ENCODE data around the gene TPCN1. TPM values are rescaled to one million over a fixed set of nuclear protein-coding genes. Genes with fewer than 3 reads are reported as not detected.

TPCN1 gene
- total and polyA plus RNA-seq, 2 of the 8 experiments (the other 6 are each of a cell fraction or from before 2014, with no cell fraction given) = 14.9 to 21.4 TPM

- Histone ChIP-seq H2BK120ac (replicated peaks; ENCODE audit: low read depth, low read length) (no peak overlapping the region), H2BK20ac (ENCODE audit: low read length) (no peak overlapping the region), H3K27ac (ENCODE audit: low read depth, low read length) (no peak overlapping the region), H3K4me1 (replicated peaks in 1 of 4; ENCODE audit: control insufficient read depth in 3 of 4, insufficient read depth in 4 of 4, low read length in 3 of 4) (peaks cover 0 to 5% (median 0%) of the 10 kb centered on the region in 4 experiments; a peak in 2 of 7 replicates), H4K91ac (replicated peaks; ENCODE audit: insufficient read length, low read length) (no peak overlapping the region), H2BK5ac (ENCODE audit: low read depth, low read length) (no peak overlapping the region), H3K79me2 (ENCODE audit: control insufficient read depth in 1 of 2, insufficient read depth in 2 of 2, low read length in 2 of 2) (no peaks in the 10 kb centered on the region), H3K27me3 (replicated peaks in 1 of 4; ENCODE audit: control insufficient read depth in 3 of 4, extremely low read depth in 1 of 4, insufficient read depth in 3 of 4, low read length in 3 of 4) (no peaks in the 10 kb centered on the region), H3K23ac (ENCODE audit: insufficient read length) (no peak overlapping the region), H2BK15ac (ENCODE audit: low read length) (no peak overlapping the region), H2AFZ (ENCODE audit: low read length) (no peak overlapping the region), H4K8ac (ENCODE audit: extremely low read depth, insufficient read depth, low read length) (no peak overlapping the region), H3K4me2 (ENCODE audit: insufficient read depth in 1 of 2, low read depth in 2 of 2, low read length in 2 of 2) (no peak overlapping the region), H2BK12ac (ENCODE audit: low read depth, low read length) (0 out of 2 replicates have a peak overlapping the region, but pooled peaks have one; percentile 60), H4K5ac (ENCODE audit: insufficient read length, low read depth, low read length) (no peak overlapping the region), H3K36me3 (ENCODE audit: control insufficient read depth in 2 of 4, insufficient read depth in 4 of 4, low read length in 3 of 4) (peaks cover 0 to 6% (median 2%) of the 10 kb centered on the region in 4 experiments; a peak in 3 of 8 replicates), H4K20me1 (replicated peaks in 1 of 2; ENCODE audit: control insufficient read depth in 1 of 2, insufficient read depth in 2 of 2, low read length in 2 of 2) (no peaks in the 10 kb centered on the region), H3K18ac (ENCODE audit: extremely low read depth, low read length) (peak overlapping the region; percentile 7), H3K56ac (replicated peaks; ENCODE audit: insufficient read length, low read depth, low read length) (no peak overlapping the region), H3K4me3 (ENCODE audit: extremely low read depth in 1 of 4, insufficient read depth in 2 of 4, low read depth in 3 of 4, low read length in 4 of 4) (no peak overlapping the region), H3K79me1 (ENCODE audit: low read depth, low read length) (no peaks in the 10 kb centered on the region), H3K9me3 (ENCODE audit: insufficient read depth in 2 of 2, low read depth in 1 of 2, low read length in 1 of 2) (no peaks in the 10 kb centered on the region), H3K4ac (replicated peaks; ENCODE audit: insufficient read length, low read depth, low read length) (no peak overlapping the region), H3K9ac (replicated peaks in 1 of 4; ENCODE audit: extremely low read depth in 1 of 4, low read depth in 3 of 4, low read length in 3 of 4) (no peak overlapping the region), H2AK5ac (ENCODE audit: low read depth, low read length) (no peak overlapping the region), H3K14ac (ENCODE audit: insufficient read length) (no peak overlapping the region), H3K23me2 (ENCODE audit: low read depth, low read length) (no peaks in the 10 kb centered on the region)
- ChIA-PET CTCF (ENCODE audit: partially characterized antibody) (interaction anchor here (0.9 to 1.9 kb wide), 13 partner anchors 11 to 229 kb away, joined by 3 to 10 read pairs (median 3); no protein-coding TSS in a partner anchor), POLR2A (ENCODE audit: partially characterized antibody) (interaction anchor here (0.9 to 3.5 kb wide), 5 partner anchors 11 to 25 kb away, joined by 3 to 30 read pairs (median 5); partner anchors contain the start of genes DDX54, RITA1 and TPCN1)
- no peak for DNase-seq (ENCODE audit: low read depth in 1 of 2, low spot score in 2 of 2)
- FAIRE-seq = no peak
- WGBS, 2 experiments (ENCODE audit: extremely low coverage in 1 of 2, insufficient coverage in 1 of 2, insufficient read length in 1 of 2, insufficient replicate concordance in 2 of 2, low coverage in 1 of 2, low lambda C conversion rate in 2 of 2, missing lambda C conversion rate in 1 of 2) = 73% methylated on average over 7 of the region's 7 CpGs; no CpG with 5 or more reads in 1 of the 2 experiments
- TF ChIP-seq KDM4A (IDR thresholded peaks at IDR 0.05; ENCODE audit: low read depth, low read length, severe bottlenecking) (no peak), RNF2 (IDR thresholded peaks at IDR 0.05; ENCODE audit: borderline replicate concordance, low read depth, low read length, missing control alignments, poor library complexity, severe bottlenecking) (no peak), CHD2 (IDR thresholded peaks at IDR 0.05; ENCODE audit: low read length) (no peak), CEBPB (IDR thresholded peaks at IDR 0.05; ENCODE audit: low read depth, low read length) (no peak), TAF7 (optimal IDR thresholded peaks at IDR 0.05; ENCODE audit: borderline replicate concordance, low read depth, low read length) (no peak), EP300 (IDR thresholded peaks at IDR 0.05; ENCODE audit: borderline replicate concordance in 1 of 2, low read depth in 2 of 2, low read length in 2 of 2) (no peak), SRF (IDR thresholded peaks at IDR 0.05; ENCODE audit: low read depth, low read length) (no peak), E2F6 (IDR thresholded peaks at IDR 0.05) (no peak)
- TF ChIP-seq, protein P1, sequence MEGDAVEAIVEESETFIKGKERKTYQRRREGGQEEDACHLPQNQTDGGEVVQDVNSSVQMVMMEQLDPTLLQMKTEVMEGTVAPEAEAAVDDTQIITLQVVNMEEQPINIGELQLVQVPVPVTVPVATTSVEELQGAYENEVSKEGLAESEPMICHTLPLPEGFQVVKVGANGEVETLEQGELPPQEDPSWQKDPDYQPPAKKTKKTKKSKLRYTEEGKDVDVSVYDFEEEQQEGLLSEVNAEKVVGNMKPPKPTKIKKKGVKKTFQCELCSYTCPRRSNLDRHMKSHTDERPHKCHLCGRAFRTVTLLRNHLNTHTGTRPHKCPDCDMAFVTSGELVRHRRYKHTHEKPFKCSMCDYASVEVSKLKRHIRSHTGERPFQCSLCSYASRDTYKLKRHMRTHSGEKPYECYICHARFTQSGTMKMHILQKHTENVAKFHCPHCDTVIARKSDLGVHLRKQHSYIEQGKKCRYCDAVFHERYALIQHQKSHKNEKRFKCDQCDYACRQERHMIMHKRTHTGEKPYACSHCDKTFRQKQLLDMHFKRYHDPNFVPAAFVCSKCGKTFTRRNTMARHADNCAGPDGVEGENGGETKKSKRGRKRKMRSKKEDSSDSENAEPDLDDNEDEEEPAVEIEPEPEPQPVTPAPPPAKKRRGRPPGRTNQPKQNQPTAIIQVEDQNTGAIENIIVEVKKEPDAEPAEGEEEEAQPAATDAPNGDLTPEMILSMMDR (IDR thresholded peaks at IDR 0.05; ENCODE audit: control extremely low read depth in 1 of 3, insufficient read depth in 1 of 3, low read depth in 1 of 3, low read length in 3 of 3) = no peak
Observed at GRCh38 chr12:113196582-113196981, 24.7 kb upstream of the TPCN1 start.

All from H1 (cell line).